ENCODE results near the gene FPR2. TPM values are rescaled to one million over a fixed set of nuclear protein-coding genes. Genes with fewer than 3 reads are reported as not detected.

The FPR2 gene, protein sequence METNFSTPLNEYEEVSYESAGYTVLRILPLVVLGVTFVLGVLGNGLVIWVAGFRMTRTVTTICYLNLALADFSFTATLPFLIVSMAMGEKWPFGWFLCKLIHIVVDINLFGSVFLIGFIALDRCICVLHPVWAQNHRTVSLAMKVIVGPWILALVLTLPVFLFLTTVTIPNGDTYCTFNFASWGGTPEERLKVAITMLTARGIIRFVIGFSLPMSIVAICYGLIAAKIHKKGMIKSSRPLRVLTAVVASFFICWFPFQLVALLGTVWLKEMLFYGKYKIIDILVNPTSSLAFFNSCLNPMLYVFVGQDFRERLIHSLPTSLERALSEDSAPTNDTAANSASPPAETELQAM
- not detected for polyA plus RNA-seq

DNA sequence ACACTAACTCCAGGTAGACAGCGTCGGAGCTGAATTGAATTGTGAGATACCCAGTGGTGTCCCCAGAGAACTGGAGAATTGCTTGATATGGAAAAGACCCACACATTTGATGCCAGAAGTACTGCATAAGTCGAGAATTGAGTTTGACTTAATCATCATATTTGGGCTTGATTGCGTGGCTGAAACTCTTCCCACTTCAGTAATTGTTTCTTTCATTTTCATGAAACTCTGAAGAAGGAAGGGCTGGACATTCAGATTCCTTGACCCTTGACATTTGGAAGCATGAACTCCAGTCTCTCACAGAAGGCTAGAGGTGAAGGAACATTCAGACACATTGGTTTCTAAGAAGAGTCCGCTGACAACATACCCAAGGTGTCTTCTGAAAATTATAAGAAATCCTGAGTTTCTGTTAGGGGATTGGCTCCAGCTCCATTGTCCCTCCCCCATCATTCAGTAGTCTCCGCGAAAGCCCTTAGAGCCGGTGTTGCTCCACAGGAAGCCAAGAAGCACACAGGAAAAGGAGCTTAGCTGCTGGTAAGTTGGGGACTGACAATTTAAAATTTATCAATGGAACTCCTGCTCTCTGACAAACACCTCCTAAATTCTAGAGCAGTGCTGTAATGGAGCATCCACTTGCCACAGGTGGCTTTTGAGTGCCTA, at the start of gene FPR2:
TSS of gene FPR2 (plus strand) at position 484 of the 660 bp plus-strand sequence. CDS start 7,479 bp downstream, outside the sequence.
- Mint-ChIP-seq H3K36me3 (no peaks in the 10 kb centered on the region), H3K4me3 (no peak within 1 kb of the TSS), H3K9me3 (peaks cover 0 to 7% (median 4%) of the 10 kb centered on the region in 3 donors), H3K27ac (no peak within 1 kb of the TSS), H3K4me1 (peaks cover 0 to 1% (median 1%) of the 10 kb centered on the region in 3 donors), H3K27me3 (peaks cover 16% of the 10 kb centered on the region)

DNA sequence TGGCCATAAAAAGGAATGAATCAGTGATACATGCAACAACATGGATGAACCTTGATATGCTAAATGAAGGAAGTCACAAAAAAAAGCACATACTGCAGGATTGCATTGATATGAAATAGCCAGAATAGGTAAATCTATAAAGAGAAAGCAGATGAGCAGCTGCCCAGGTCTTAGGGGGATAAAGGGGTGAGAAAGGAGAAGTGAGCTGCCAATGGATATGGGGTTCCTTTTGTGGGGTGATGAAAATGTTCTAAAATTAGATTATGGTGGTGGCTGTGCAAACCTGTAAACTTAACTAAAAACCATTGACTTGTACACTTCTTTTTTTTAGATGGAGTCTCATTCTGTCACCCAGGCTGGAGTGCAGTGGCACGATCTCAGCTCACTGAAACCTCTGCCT, 49.3 kb upstream of the FPR2 start:
- Mint-ChIP-seq H3K36me3 (peaks cover 6% of the 10 kb centered on the region), H3K4me1 (peaks cover 15 to 24% (median 19%) of the 10 kb centered on the region in 3 donors), H3K9me3 (peaks cover 0 to 2% (median 1%) of the 10 kb centered on the region in 3 donors), H3K4me3 (no peak overlapping the region), H3K27ac (no peak overlapping the region), H3K27me3 (peaks cover 4% of the 10 kb centered on the region)

DNA sequence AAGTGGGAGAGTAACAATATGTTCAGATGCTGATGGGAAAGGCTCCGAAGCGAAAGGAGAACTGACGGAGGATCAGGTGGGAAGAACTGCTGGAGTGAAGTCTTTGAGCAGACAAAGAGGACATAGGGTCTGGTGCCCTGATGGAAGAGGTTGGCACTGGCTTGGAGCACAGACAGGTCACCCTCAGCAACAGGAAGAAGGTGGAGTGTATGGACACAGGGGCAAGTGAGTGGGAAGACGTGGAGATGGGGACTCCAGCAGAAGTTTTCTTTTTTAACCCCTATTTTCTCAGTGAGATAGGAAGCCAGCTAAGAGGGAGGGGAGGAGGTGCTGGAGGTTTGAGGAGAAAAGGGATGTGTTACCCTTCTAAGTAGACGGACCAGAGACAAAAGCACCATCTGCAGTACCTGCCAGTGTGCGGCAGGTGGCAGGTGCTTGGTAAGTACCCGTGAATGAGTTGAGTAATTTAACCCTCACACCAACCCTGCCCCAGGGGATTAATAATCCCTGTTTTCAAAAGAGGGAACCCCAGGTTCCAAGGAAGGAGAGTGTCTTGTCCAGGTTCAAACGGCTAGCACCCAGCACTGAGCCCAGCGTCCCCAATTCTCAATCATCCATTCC, 48.4 kb upstream of the FPR2 start:
- Mint-ChIP-seq H3K27ac (no peak overlapping the region), H3K27me3 (peaks cover 7% of the 10 kb centered on the region), H3K9me3 (peaks cover 0 to 2% (median 1%) of the 10 kb centered on the region in 3 donors), H3K4me1 (peaks cover 15 to 24% (median 19%) of the 10 kb centered on the region in 3 donors), H3K36me3 (peaks cover 5% of the 10 kb centered on the region), H3K4me3 (no peak overlapping the region)

DNA sequence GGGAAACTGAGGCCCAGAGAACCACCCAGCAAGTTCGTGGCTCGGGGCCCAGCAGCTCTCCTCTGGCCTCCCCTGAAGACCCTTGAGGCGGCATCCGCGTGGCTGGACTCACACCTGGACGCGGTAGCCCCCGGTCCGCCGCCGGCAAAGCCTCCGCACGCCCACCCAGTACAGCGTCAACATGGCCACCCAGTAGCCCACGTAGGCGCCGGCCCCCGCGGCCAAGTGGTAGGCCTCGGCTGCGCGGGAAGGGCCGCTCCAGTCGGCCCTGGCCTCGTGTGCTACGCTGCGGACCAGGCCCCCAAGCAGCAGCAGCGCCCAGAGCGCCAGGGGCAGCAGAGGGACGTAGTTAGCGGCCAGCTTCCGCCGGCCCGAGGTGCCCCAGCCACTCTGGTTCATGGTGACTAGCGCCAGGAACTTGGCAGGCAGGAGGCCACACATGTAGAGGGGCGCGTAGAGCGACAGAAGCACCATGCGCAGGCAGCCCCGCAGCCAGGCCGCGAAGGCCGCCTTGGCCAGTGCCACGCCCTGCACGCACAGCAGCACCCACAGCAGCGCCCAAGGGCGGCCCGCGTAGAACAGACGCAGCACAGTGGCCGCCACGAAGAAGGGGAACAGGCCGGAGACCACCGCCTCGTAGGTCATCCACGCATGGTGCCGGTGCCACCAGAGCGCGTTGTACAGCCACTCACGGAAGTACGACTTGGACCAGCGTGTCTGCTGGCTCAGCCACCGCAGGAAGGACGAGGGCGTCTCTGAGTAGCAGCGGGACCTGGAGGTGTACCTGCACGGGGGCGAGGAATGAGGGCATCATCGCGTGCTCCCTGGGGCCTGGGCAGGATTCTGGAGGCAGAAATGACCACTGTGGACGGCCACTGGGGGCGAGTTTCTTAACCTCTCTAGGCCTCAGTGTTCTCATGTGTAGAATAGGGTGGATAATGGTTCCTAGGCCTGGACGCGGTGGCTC, 47.4 kb upstream of the FPR2 start:
- Mint-ChIP-seq H3K4me3 (no peak overlapping the region), H3K9me3 (peaks cover under 1 to 2% (median 1%) of the 10 kb centered on the region in 3 donors), H3K27me3 (peaks cover 13% of the 10 kb centered on the region), H3K27ac (no peak overlapping the region), H3K4me1 (peaks cover 15 to 21% (median 19%) of the 10 kb centered on the region in 3 donors), H3K36me3 (peaks cover 5% of the 10 kb centered on the region)

DNA sequence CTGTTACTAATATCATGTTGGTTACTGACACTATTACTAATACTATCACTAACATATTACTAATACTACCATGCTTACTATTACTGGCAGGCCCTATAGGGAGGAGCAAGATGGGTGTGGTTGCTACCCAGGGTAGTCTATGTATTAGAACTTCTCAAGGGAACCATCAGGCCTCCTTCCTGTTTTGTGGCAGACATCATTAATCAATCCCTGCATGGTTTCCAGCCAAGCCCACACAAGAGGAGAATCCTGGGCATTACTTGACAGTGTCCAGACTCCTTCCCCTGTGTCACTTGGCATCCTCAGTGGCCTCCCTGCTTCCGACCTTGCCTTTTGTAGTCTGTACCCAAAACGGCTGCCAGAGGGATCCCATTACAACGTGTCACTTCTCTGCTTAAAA, 46.1 kb upstream of the FPR2 start:
- peaks cover 4 to 5% (median 5%) of the 10 kb centered on the region in 3 donors for H3K9me3 Mint-ChIP-seq
- peaks cover 14 to 20% (median 19%) of the 10 kb centered on the region in 3 donors for H3K4me1 Mint-ChIP-seq
- no peak overlapping the region for H3K4me3 Mint-ChIP-seq
- peaks cover 20% of the 10 kb centered on the region for H3K27me3 Mint-ChIP-seq
- peaks cover 5% of the 10 kb centered on the region for H3K36me3 Mint-ChIP-seq
- no peak overlapping the region for H3K27ac Mint-ChIP-seq

DNA sequence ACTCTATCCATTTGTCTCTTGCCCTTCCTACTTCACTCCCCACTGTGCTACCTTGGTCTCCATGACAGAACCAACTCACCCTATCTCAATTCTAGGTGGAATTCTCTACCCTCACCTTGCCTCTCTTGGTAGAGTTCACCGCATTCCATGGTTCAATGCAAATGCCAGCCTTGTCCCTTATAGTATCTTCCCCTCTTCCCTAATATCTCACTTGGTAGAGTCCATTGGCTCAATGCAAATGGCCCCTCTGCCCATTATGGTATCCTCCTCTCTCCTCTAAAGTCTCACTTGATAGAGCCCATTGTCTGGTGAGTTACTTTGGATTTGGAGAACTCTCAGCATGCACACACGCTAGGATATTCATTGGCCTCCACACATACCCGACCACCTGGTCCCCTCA, 45.1 kb upstream of the FPR2 start:
- H3K4me3 Mint-ChIP-seq = no peak overlapping the region
- H3K9me3 Mint-ChIP-seq = peaks cover 4 to 7% (median 5%) of the 10 kb centered on the region in 3 donors
- no peak overlapping the region for H3K27ac Mint-ChIP-seq
- peaks cover 10 to 17% (median 14%) of the 10 kb centered on the region in 3 donors for H3K4me1 Mint-ChIP-seq
- peaks cover 29% of the 10 kb centered on the region for H3K27me3 Mint-ChIP-seq
- H3K36me3 Mint-ChIP-seq = peaks cover 2% of the 10 kb centered on the region

DNA sequence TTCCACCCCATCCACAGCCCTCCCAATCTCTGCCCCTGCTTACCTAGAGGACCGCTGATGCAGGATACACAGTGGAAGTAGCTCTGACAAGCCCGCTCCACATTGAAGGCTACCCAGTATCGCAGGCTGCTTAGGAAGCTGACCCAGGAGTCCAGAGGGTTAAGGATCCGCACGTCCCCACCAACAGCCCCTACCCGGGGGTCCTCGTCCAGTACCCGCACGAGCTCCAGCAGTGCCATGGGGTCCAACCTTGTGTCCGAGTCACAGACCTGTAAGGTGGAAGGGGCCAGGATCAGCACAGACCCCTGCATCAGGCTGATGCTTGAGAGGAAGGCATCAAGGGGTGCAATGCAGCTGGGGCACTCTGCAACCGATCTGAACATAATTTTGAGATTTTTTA, 44.1 kb upstream of the FPR2 start:
- Mint-ChIP-seq H3K4me1 (peaks cover 4 to 9% (median 6%) of the 10 kb centered on the region in 3 donors), H3K36me3 (peaks cover 2% of the 10 kb centered on the region), H3K9me3 (peaks cover 3 to 7% (median 4%) of the 10 kb centered on the region in 3 donors), H3K27ac (no peak overlapping the region), H3K27me3 (peaks cover 33% of the 10 kb centered on the region), H3K4me3 (no peak overlapping the region)

DNA sequence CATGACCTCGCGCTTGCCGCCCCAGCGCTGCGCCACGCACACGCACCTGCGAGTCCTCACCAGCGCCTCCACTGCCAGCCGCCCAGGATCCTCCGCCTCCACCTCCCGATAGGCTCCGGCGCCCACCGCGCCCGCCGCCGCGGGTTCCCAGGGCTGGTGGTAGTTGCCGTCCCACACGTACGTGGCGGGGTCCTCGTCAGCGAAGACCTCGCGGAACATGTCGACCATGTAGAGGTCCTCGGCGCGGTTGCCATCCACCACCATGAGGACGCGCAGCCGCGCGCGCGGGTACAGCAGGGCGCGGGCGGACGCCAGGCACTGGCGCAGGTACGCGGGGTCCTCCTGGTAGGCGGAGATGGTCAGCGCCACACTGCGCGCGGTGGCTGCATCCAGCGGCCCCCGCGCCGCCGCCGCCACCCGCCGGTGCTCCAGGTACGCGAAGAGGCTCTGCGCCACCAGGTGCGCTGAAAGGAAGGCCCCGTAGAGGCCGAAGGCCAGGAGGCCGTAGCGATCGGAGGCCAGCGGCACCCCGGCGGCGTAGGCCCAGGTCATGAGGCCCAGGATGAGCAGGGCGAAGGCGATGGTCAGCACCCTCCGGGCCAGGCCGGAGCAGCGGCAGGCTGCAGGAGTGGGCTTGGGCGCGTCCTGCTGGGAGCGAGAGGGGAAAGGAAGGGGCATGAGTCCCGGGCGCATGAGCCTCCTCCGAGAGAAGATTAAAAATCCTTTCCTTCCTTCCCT, 41.6 kb upstream of the FPR2 start:
- peaks cover 8% of the 10 kb centered on the region in 3 donors for H3K9me3 Mint-ChIP-seq
- peaks cover 4% of the 10 kb centered on the region for H3K36me3 Mint-ChIP-seq
- H3K27me3 Mint-ChIP-seq = peaks cover 42% of the 10 kb centered on the region
- H3K4me3 Mint-ChIP-seq = no peak overlapping the region
- H3K4me1 Mint-ChIP-seq = peaks cover 5 to 14% (median 10%) of the 10 kb centered on the region in 3 donors
- H3K27ac Mint-ChIP-seq = peak overlapping the region in 1 of 3 donors; percentile 24

DNA sequence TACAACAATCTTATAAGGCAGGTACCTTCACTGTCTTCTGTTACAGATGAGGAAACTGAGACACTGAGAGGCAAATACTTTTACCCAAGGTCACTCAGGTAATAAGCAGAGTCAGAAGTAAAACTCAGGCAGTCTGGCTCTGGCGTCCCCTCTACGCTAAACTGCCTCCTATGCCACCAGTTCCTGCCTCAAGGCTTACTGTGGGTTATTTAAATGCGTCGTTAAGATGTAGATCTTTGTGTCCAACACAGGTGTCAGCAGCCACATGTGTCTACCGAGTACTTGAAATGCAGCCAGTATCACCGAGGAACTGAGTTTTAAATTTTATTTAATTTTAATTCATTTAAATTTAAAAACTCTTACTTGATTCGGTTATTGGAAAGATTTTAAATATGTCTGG, 39.1 kb upstream of the FPR2 start:
- H3K4me1 Mint-ChIP-seq = peaks cover 5 to 14% (median 8%) of the 10 kb centered on the region in 3 donors
- H3K9me3 Mint-ChIP-seq = peaks cover 6 to 8% (median 8%) of the 10 kb centered on the region in 3 donors
- H3K36me3 Mint-ChIP-seq = peaks cover 2% of the 10 kb centered on the region
- H3K4me3 Mint-ChIP-seq = no peak overlapping the region
- H3K27me3 Mint-ChIP-seq = peaks cover 52% of the 10 kb centered on the region
- no peak overlapping the region for H3K27ac Mint-ChIP-seq

DNA sequence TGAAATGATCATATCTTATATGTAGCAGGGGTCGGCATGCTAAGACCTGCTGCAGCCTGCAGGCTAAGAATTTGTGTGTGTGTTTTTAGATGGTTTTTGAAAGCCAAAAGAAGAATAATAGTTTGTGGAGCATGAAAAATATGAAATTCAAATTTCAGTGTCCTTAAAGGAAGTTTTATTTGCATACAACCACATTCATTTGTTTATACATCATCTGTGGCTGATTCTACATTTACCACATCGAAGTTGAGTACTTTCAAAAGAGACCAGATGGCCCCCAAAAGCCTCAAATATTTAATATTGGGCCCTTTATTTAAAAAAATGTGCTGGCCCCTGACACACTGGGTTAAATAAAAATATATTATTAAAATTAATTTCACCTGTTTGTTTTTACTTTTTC, 38.5 kb upstream of the FPR2 start:
- H3K4me1 Mint-ChIP-seq = peaks cover 5 to 14% (median 8%) of the 10 kb centered on the region in 3 donors
- no peak overlapping the region for H3K4me3 Mint-ChIP-seq

DNA sequence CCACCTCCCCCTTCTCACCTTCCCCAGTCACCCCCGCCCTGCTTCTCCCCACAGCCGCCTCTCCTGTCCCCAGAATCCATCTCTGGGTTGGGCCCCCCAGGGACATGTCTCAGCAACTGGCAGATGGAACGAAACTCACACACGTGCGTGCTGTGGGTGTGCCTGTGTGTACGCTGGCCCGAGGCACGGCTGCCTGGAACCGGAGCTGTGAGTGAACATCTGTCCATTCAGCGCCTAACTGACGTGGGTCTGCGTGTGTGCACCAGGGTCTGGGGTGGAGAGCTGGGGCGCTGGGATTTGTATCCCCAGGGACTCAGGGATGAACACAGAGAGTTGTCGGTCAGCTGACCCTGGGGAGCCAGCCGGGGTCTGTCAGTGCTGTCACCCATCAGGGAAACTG, 36.4 kb upstream of the FPR2 start:
- Mint-ChIP-seq H3K36me3 (peaks cover 4% of the 10 kb centered on the region), H3K9me3 (peaks cover 3 to 7% (median 7%) of the 10 kb centered on the region in 3 donors), H3K4me1 (peaks cover 5 to 11% (median 8%) of the 10 kb centered on the region in 3 donors), H3K27ac (no peak overlapping the region), H3K27me3 (peaks cover 53% of the 10 kb centered on the region), H3K4me3 (no peak overlapping the region)

More for the DNA sequence above, 38.5 kb upstream of the FPR2 start:
- Mint-ChIP-seq H3K27me3 (peaks cover 55% of the 10 kb centered on the region), H3K9me3 (peaks cover 6 to 8% (median 8%) of the 10 kb centered on the region in 3 donors), H3K36me3 (peaks cover 2% of the 10 kb centered on the region), H3K27ac (no peak overlapping the region)

DNA sequence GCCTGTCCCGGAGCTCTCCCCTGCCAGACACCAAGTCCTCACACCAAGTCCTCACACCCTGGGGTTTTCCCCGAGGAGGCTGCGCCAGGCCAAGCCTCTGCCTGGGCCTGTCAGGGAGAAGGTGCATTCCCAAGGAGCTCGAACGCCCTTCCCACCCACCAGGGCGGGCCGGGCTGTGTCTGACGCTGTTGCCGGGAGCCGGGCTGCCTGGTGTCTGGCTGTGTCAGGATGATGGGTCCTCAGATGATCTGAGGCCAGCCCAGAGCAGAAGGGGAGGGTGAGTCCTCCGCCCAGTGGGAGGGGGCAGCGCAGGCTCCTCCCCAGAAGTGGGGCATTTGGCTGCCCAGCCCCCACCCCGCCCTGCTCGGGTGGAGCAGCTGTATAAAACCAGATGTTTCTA, 34.9 kb upstream of the FPR2 start:
- Mint-ChIP-seq H3K9me3 (peaks cover 4 to 7% (median 7%) of the 10 kb centered on the region in 3 donors), H3K27me3 (peaks cover 43% of the 10 kb centered on the region), H3K27ac (no peak overlapping the region), H3K36me3 (peaks cover 4% of the 10 kb centered on the region), H3K4me1 (peaks cover 5 to 11% (median 6%) of the 10 kb centered on the region in 3 donors), H3K4me3 (no peak overlapping the region)

DNA sequence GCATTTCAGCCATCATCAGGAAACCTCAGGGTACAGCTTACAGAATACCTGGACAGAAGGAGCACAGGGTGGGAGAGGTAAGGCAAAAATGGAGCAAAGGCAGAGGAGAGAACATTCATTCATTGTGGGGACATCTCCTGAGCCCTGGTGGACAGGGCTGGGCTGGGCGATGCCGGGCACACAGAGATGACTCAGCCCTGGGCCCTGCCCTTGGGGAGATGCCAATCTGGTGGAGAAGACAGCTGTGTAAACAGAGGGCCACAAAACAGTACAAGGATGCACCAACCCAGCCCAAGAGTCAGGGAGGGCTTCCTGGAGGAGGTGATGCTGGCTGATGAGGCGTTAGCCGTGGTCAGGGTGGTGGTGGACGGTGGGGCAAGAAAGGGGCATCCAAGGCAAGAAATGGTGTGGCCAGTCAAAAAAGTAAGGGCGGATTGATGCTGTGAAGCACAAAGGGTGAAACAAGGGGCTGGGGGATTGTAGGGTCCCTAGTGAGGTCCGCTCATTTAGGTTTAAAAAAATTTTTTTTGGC, 33.6 kb upstream of the FPR2 start:
- Mint-ChIP-seq H3K27ac (no peak overlapping the region), H3K36me3 (peaks cover 4% of the 10 kb centered on the region), H3K27me3 (peaks cover 42% of the 10 kb centered on the region), H3K4me1 (peaks cover 4 to 7% (median 5%) of the 10 kb centered on the region in 3 donors), H3K9me3 (peaks cover 7 to 13% (median 11%) of the 10 kb centered on the region in 3 donors), H3K4me3 (no peak overlapping the region)

All from IgD-negative memory B cell (primary cell).